ENCODE results near the gene DLG2.
"Not testable (repeated sequence)": the region's sequence is repeated elsewhere in the genome, so short reads cannot be mapped to it uniquely, and the experiment has no call there.

The DLG2 gene

DNA sequence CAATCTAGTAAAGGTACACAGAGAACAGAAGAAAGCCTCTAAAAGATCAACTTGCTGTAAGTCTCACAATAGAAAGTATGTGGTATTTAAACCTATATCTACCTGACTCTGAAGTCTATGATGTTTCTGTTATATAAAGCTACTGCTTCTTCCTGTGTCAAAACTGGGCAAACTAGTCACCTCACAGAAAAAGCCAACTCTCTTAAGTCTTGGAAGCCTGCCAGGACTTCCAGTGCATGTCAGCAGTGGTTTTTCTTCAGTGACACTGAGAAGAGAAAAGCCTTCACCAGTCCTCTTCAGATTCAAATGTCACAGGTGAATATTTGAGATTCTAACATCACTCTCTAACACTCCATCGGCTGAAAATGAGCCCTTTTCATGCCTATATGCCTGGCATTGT is 808.0 kb downstream of the DLG2 start:
- DNase-seq: no peak

GRCh38 chr11:84817998-84818397 is 809.1 kb downstream of the DLG2 start:
- no peak for DNase-seq

DNA sequence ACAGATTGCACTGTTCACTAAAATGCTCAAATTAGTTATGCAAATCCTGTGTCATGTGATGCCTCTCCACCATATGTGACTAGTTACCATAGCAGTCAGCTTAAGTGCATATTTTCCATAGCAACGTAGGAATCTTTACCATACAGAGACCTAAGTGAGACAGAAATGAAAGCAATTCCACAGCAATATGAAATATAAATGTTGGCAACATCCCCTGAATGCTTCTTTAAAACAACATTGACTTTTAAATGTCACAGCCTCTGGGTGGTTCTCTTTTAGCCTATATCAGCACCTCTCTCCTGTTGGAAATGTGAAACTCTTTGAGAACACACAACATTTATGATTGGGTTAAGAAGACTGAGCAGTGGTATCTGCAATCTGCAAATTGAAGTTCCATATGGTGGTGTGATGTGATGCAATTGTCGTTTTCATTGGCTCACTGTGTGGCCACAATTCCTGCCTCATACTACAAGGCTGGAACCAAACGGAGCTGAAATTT is 814.6 kb downstream of the DLG2 start:
- DNase-seq: no peak

- DNase-seq: no peak
Observed at GRCh38 chr11:84806354-84806753, 820.8 kb downstream of the DLG2 start.

GRCh38 chr11:84804041-84804440 is 823.1 kb downstream of the DLG2 start:
- DNase-seq: no peak

DNA sequence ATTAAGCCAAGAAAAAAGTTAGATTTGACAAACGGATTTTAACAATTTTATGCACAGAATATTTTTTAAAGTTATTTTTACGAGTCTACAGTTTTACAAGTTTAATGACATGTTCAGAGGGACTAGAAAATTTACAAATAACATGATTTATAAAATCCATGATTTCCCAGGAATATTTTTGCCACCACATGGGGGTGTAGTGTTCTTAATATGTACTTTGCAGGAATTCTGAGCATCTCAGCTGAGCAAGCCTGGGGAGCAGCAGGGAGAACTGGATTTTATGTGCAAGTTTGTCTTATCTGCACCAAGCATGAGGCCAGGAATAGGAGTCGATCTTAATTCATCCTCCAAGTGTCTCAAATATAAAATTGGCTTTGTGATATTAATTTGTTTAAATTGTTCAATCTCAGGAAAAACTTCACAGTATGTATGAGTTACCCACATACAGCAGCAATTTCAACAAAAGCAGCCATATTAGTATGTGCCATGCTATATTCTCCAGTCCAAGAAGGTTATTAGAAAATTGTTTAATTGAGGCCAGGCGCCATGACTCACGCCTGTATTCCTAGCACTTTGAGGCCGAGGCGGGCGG is 826.3 kb downstream of the DLG2 start:
- DNase-seq: no peak

GRCh38 chr11:84799112-84799511 is 828.0 kb downstream of the DLG2 start:
- DNase-seq: no peak

DNA sequence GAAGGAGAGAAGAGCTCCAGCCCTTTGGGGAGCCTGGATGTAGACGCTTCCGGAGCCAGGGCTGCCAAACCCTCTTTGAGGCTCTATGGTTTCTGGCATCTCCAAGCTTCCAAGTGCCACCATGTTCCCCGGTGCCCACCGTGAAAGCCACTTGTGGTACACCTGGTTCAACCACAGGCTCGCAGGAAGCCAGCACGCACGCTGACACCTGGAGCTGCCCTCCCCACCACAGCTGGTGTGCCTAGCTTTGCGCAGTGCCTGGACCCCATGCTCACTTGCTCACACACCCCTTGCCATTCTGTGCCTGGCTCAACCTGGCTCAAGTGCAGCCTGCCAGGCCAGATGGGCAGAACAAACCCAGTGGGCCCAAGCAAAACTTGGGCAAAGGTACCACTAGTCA is 831.4 kb downstream of the DLG2 start:
- no peak for DNase-seq

GRCh38 chr11:84794663-84795443 is 832.3 kb downstream of the DLG2 start:
- no peak for DNase-seq

GRCh38 chr11:84793318-84793717 is 833.8 kb downstream of the DLG2 start:
- no peak for DNase-seq

- no peak for DNase-seq
Observed at GRCh38 chr11:84790849-84791427, 836.2 kb downstream of the DLG2 start.

DNA sequence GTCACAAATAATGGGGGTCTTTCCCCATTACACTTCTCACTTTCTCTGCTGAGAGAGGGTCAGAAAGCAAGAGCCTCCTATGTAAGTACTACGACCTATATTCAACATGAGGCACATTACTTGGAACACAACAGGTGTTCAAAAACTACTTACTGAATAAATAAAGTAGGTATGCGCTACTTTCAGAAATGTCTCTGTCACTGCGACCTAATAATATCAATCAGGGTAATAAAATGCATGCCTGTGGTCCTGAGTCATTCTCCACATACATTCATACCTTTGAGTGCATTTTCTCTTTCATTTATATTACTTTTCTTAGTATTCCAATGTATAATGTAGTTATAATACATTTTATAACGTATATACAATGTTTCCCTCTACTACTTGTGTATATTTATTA is 838.9 kb downstream of the DLG2 start:
- DNase-seq: no peak

DNA sequence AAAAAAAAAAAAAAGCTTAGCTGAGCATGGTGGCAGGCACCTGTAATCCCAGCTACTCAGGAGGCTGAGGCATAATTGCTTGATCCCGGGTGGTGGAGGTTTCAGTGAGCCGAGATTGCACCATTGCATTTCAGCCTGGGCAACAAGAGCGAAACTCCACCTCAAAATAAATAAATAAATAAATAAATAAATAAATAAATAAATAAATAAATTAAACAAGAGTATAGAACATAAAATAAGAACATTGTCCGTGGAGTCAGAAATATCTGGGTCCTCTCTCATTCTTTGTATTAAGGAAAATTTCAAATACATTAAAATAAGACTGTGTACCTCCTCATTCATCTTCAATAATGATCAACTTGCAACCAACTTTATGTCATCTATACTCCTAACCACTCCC is 843.0 kb downstream of the DLG2 start:
- DNase-seq: not testable (repeated sequence)

GRCh38 chr11:84780689-84781293 is 846.4 kb downstream of the DLG2 start:
- no peak for DNase-seq

GRCh38 chr11:84775503-84775902 is 851.6 kb downstream of the DLG2 start:
- no peak for DNase-seq

DNA sequence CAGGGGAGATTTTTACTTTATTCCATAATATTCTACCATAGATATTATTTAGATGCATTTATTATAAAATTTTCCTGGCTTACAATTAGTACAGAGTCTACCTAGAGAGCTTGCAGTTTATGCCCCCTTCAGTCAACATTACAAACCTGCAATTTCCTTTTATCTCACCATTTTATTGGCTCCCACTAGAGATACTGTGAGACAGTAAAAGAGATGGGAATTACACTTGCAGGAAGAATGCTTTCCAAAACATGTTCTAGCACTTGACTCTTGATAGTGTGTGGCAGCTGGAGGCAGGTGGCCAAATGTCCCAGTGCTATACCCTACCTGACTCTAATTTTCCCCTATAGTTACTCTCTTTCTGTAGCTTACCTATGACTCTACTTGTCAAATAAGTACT is 863.2 kb downstream of the DLG2 start:
- DNase-seq: no peak

- no peak for DNase-seq
Observed at GRCh38 chr11:84757711-84758110, 869.4 kb downstream of the DLG2 start.

DNA sequence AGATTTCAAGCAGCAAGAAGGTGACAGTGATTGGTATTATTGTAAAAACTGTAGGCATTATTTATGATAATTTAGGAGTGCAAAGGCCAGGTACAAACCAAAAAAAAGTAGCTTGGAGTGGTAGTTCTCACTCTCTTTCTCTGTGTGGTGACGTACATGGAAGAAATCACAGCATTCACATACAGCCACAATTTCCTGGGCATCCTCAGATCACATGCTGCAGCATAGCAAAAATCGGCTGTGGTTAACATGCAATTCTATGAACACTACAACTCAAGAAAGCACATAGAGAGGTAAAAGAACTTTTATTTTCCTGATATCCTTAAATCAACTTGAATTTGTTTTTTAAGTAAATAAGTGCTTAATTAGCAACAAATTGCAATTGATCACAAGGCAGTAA is 875.8 kb downstream of the DLG2 start:
- DNase-seq: no peak

GRCh38 chr11:84747871-84748270 is 879.3 kb downstream of the DLG2 start:
- DNase-seq: no peak

GRCh38 chr11:84740050-84740449 is 887.1 kb downstream of the DLG2 start:
- no peak for DNase-seq

DNA sequence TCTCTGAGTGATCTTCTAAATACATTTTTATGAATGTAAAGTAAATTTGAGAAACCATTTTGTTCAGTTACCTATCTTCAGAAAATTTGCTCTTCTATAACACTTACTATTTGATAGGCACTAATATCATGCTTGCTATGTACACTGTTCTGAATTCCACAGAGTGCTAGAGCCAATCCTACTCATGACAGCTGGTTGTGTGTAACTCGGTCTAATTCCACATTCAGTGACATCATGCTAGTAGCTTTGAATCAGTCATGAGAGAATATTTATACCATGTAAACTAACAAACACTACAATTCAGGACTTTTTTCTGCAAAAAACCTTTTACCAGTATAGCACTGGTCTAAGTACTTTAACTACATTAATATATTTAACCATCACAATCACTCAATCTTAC is 902.9 kb downstream of the DLG2 start:
- DNase-seq: no peak

- DNase-seq: no peak
Observed at GRCh38 chr11:84722583-84723108, 904.5 kb downstream of the DLG2 start.

GRCh38 chr11:84721561-84721961 is 905.6 kb downstream of the DLG2 start:
- DNase-seq: no peak

All from CD4-positive, alpha-beta T cell treated with Interleukin-4 for 1 hour (primary cell).